Measurements from ENCODE around the gene ADAMTS17. TPM values are rescaled to one million over a fixed set of nuclear protein-coding genes. Genes with fewer than 3 reads are reported as not detected.

ADAMTS17 gene
- total RNA-seq, 1 experiment from 2014 or later, result 4.2 TPM

- TF ChIP-seq MAX (IDR thresholded peaks at IDR 0.05) (no peak), POLR2AphosphoS5 (IDR thresholded peaks at IDR 0.05; ENCODE audit: low read depth, low read length) (no peak), TCF7L2 (IDR thresholded peaks at IDR 0.05; ENCODE audit: borderline replicate concordance, extremely low read depth, insufficient read depth, insufficient read length) (no peak)
These were observed 167.4 kb downstream of the ADAMTS17 start (continued) for GRCh38 chr15:100174159-100174903.

- Histone ChIP-seq H3K27ac (ENCODE audit: low read depth, low read length) (no peak overlapping the region), H3K9me3 (ENCODE audit: control insufficient read depth in 1 of 2, insufficient read depth in 1 of 2, low read depth in 1 of 2, low read length in 2 of 2) (peaks cover 7 to 10% of the 10 kb centered on the region in 2 experiments; a peak in 3 of 4 replicates), H4K20me1 (ENCODE audit: insufficient read depth) (no peaks in the 10 kb centered on the region), H2AFZ (ENCODE audit: low read depth, low read length, poor library complexity, severe bottlenecking) (no peak overlapping the region), H3K9ac (ENCODE audit: low read length) (no peak overlapping the region), H3K4me2 (ENCODE audit: low read length) (no peak overlapping the region), H3K9me2 (ENCODE audit: insufficient read depth) (no peaks in the 10 kb centered on the region), H3K36me3 (ENCODE audit: control insufficient read depth in 1 of 2, insufficient read depth in 2 of 2, low read length in 2 of 2) (no peaks in the 10 kb centered on the region), H3K4me3 (replicated peaks in 1 of 2; ENCODE audit: low read depth in 1 of 2, low read length in 2 of 2) (no peak overlapping the region), H3K4me1 (ENCODE audit: control insufficient read depth in 1 of 2, insufficient read depth in 2 of 2, low read length in 2 of 2) (no peaks in the 10 kb centered on the region), H3K27me3 (ENCODE audit: insufficient read depth, low read length) (no peaks in the 10 kb centered on the region), H3K79me2 (ENCODE audit: insufficient read depth, low read length) (no peaks in the 10 kb centered on the region)
- TF ChIP-seq EZH2 (IDR thresholded peaks at IDR 0.05), result no peak
- peak; percentile 70; the same call in 1 of the 2 replicates for TF ChIP-seq CBX3 (IDR thresholded peaks at IDR 0.05; ENCODE audit: low read depth)
- ChIA-PET POLR2A (no interaction called here), CTCF (no interaction called here), RAD21 (ENCODE audit: low non-redundant PET in 1 of 2, low total read pairs in 2 of 2, uncharacterized antibody in 2 of 2, unreplicated experiment in 2 of 2) (no interaction called here)
- intact Hi-C loops (cut with micrococcal nuclease), result no loop called here
- BruUV-seq (replicated peaks), result no TSS peak
- ATAC-seq, result no peak
- no peak for DNase-seq (ENCODE audit: low read depth, low spot score)
These were observed 169.3 kb downstream of the ADAMTS17 start for GRCh38 chr15:100172356-100173024.

- H3K9ac ChIP-seq (ENCODE audit: low read length), result no peak overlapping the region
- POLR2A ChIA-PET, result no interaction called here
- H3K9me2 ChIP-seq (ENCODE audit: insufficient read depth), result no peaks in the 10 kb centered on the region
- H3K27ac ChIP-seq (ENCODE audit: low read depth, low read length), result no peak overlapping the region
- no TSS peak for BruUV-seq (replicated peaks)
- no peaks in the 10 kb centered on the region for H4K20me1 ChIP-seq (ENCODE audit: insufficient read depth)
- intact Hi-C loops (cut with micrococcal nuclease), result no loop called here
- CTCF ChIA-PET, result no interaction called here
- no peaks in the 10 kb centered on the region for H3K36me3 ChIP-seq (ENCODE audit: control insufficient read depth in 1 of 2, insufficient read depth in 2 of 2, low read length in 2 of 2)
- DNase-seq (ENCODE audit: low read depth, low spot score) (no peak), ATAC-seq (no peak)
- no peaks in the 10 kb centered on the region for H3K4me1 ChIP-seq (ENCODE audit: control insufficient read depth in 1 of 2, insufficient read depth in 2 of 2, low read length in 2 of 2)
- H2AFZ ChIP-seq (ENCODE audit: low read depth, low read length, poor library complexity, severe bottlenecking), result no peak overlapping the region
- peaks cover 7 to 10% of the 10 kb centered on the region in 2 experiments; a peak in 3 of 4 replicates for H3K9me3 ChIP-seq (ENCODE audit: control insufficient read depth in 1 of 2, insufficient read depth in 1 of 2, low read depth in 1 of 2, low read length in 2 of 2)
- H3K79me2 ChIP-seq (ENCODE audit: insufficient read depth, low read length), result no peaks in the 10 kb centered on the region
- no peak overlapping the region for H3K4me3 ChIP-seq (replicated peaks in 1 of 2; ENCODE audit: low read depth in 1 of 2, low read length in 2 of 2)
- no peaks in the 10 kb centered on the region for H3K27me3 ChIP-seq (ENCODE audit: insufficient read depth, low read length)
- no peak overlapping the region for H3K4me2 ChIP-seq (ENCODE audit: low read length)
- RAD21 ChIA-PET (ENCODE audit: low non-redundant PET in 1 of 2, low total read pairs in 2 of 2, uncharacterized antibody in 2 of 2, unreplicated experiment in 2 of 2), result no interaction called here
- TF ChIP-seq CEBPB (IDR thresholded peaks at IDR 0.05; ENCODE audit: low read depth) (no peak), YY1 (IDR thresholded peaks at IDR 0.05; ENCODE audit: extremely low read depth, insufficient replicate concordance, low read depth, low read length) (no peak), FOSL1 (IDR thresholded peaks at IDR 0.05; ENCODE audit: low read depth) (no peak), ZBTB33 (IDR thresholded peaks at IDR 0.05; ENCODE audit: extremely low read depth, insufficient replicate concordance, low read length) (no peak), EZH2phosphoT487 (IDR thresholded peaks at IDR 0.05; ENCODE audit: borderline replicate concordance) (no peak), TCF7L2 (IDR thresholded peaks at IDR 0.05; ENCODE audit: borderline replicate concordance, extremely low read depth, insufficient read depth, insufficient read length) (no peak)
These were observed 170.4 kb downstream of the ADAMTS17 start for GRCh38 chr15:100171411-100171810.

Measured in HCT116 (cell line).